Activated CD4-positive, CD25-positive, alpha-beta regulatory T cell treated with anti-CD3 and anti-CD28 coated beads, Interleukin-2, amount 50 U/mL, for 16 hours (primary cell): ENCODE measurements around the gene PCSK7.

Experiments used
- DNase-seq: peaks from one replicate; pipeline ENCODE4 v3.0.0-alpha.2; 2020; ENCODE audit warnings: low read depth, low spot score

The PCSK7 gene

DNA sequence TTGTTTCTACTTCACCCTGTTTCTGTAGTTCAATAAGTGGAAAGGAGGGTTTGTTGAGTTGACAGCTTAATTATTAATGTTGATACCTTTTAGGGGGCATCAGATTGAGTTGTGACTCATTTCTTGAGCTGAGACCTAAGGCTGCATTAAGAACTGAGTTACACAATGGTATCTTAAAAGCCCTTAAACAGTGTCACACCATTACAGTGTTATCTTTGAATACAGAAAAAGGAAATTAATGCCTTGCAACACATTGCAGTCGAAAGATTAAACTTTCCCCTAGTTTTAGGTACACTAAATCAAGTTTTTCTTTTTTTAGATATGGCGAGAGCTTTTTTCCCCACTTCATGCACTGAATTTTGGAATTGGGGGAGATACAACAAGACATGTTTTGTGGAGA is 71.0 kb downstream of the PCSK7 start:
- no peak for DNase-seq

- no peak for DNase-seq
Measured at GRCh38 chr11:117159892-117160291, 72.0 kb downstream of the PCSK7 start.

GRCh38 chr11:117157507-117157906 is 74.4 kb downstream of the PCSK7 start:
- no peak for DNase-seq

DNA sequence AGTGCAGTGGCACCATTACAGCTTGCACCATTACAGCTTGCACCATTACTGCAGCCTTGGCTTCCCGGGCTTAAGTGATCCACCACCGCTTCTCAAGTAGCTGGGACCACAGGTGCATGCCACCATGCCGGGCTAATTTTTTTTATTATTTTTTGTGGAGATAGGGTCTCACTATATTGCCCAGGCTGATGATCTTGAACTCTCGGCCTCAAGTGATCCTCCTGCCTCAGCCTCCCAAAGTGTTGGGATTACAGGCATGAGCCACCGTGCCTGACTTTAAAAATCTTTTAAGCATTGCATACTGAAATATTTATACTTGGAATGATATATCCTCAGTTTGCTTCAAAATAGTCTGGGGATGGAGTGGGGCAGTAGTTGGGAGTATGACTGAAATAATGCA is 77.4 kb downstream of the PCSK7 start:
- DNase-seq, result no peak
